ENCODE measurements around the gene FMO1. TPM values are rescaled to one million over a fixed set of nuclear protein-coding genes. Genes with fewer than 3 reads are reported as not detected.
"Not testable (repeated sequence)": the region's sequence is repeated elsewhere in the genome, so short reads cannot be mapped to it uniquely, and the experiment has no call there.

Gene FMO1
- total RNA-seq, 1 donor from 2014 or later, result not detected

DNA sequence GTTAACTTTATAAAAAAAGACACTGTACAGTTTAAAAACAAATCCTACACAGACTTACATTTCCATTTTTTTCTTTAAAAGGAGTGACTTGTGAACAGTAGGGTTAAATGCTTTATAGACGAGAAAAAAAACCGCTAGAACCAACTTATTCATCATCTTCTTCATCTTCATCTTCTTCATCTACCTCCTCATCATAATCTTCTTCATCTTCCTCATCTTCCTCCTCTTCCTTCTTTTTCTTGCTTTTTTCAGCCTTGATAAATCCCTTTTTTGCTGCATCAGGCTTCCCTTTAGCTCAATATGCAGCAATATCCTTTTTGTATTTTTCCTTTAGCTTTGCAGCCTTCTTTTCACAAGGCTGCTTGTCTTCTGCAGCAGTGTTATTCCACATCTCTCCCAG, 22.5 kb downstream of the FMO1 start:
- H3K4me3 Mint-ChIP-seq (ENCODE audit: low read depth), result no peak overlapping the region
- H3K27ac Mint-ChIP-seq, result no peak overlapping the region
- no peak for DNase-seq (ENCODE audit: low spot score)
- intact Hi-C loops (cut with micrococcal nuclease), result no loop called here
- no peaks in the 10 kb centered on the region for H3K36me3 Mint-ChIP-seq (ENCODE audit: low read depth)
- no peaks in the 10 kb centered on the region for H3K9me3 Mint-ChIP-seq
- H3K27me3 Mint-ChIP-seq (ENCODE audit: low read depth), result peaks cover 24% of the 10 kb centered on the region
- no peaks in the 10 kb centered on the region for H3K4me1 Mint-ChIP-seq (ENCODE audit: low read depth)

DNA sequence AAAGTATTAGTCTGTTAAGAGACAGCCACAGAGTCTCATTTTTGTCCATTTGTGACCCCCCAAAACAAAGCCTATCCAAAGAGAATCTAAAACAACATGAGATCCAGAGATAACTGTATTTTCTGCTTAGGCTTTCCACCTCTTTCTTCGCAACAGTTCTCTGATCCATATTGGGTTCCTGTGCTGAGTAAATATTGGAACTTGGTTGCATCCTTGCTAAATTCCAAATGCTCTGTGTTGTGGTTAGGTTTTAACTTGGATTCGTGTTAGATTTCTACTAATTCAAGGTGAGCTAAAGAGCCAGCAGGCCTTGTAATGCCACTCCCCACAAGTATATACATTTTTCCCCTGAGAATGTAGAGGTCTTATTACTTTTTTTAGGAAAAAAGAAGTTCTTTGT, 29.2 kb downstream of the FMO1 start:
- no peak for DNase-seq (ENCODE audit: low spot score)
- no peaks in the 10 kb centered on the region for H3K4me1 Mint-ChIP-seq (ENCODE audit: low read depth)
- H3K4me3 Mint-ChIP-seq (ENCODE audit: low read depth), result no peak overlapping the region
- H3K27ac Mint-ChIP-seq, result no peak overlapping the region
- H3K36me3 Mint-ChIP-seq (ENCODE audit: low read depth), result no peaks in the 10 kb centered on the region
- intact Hi-C loops (cut with micrococcal nuclease), result no loop called here
- peaks cover 20% of the 10 kb centered on the region for H3K27me3 Mint-ChIP-seq (ENCODE audit: low read depth)
- no peaks in the 10 kb centered on the region for H3K9me3 Mint-ChIP-seq

DNA sequence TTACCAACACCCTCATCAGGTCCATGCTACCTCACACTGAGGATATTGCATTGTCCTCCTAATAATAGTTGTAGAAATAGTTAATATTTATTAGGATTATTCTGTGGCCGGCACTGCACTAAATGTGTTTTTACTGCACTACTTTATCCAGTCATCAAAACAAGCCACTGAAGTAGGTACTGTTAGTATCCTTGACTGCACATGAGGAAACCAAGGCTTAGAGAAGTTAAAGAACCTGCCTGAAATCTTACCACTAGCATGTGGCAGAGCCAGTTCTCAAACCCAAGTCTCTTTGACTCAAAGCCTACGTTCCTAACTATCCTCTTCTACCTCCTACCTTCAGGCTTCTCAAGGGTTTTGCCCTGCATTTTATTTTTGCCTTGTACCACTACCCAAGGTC, 30.9 kb downstream of the FMO1 start:
- intact Hi-C loops (cut with micrococcal nuclease), result no loop called here
- Mint-ChIP-seq H3K4me3 (ENCODE audit: low read depth) (no peak overlapping the region), H3K36me3 (ENCODE audit: low read depth) (no peaks in the 10 kb centered on the region)

DNA sequence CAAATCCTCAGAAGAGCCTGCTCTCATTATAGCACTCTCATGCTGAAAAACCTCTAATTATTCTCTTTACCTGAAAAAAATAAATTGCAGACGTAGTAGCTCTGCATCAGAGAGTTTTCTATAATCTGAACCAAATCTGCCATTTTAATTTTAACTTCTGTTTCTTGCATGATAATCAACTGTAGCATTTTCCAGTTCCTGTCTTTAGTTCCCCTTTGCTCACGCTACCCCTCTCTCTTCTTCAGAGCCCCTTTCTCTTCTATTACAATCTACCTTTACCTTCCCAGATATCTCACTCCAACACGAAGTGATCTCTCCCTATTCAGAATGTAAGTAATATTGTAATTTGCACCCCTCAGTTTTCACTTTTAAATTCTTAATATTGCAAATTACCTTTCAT, 31.4 kb downstream of the FMO1 start:
- intact Hi-C loops (cut with micrococcal nuclease), result no loop called here
- Mint-ChIP-seq H3K9me3 (no peaks in the 10 kb centered on the region), H3K36me3 (ENCODE audit: low read depth) (no peaks in the 10 kb centered on the region), H3K27ac (no peak overlapping the region), H3K4me1 (ENCODE audit: low read depth) (peaks cover 1% of the 10 kb centered on the region), H3K4me3 (ENCODE audit: low read depth) (no peak overlapping the region), H3K27me3 (ENCODE audit: low read depth) (peaks cover 28% of the 10 kb centered on the region)
- no peak for DNase-seq (ENCODE audit: low spot score)

More for the DNA sequence above, 30.9 kb downstream of the FMO1 start:
- H3K9me3 Mint-ChIP-seq, result no peaks in the 10 kb centered on the region
- no peak for DNase-seq (ENCODE audit: low spot score)
- peaks cover 1% of the 10 kb centered on the region for H3K4me1 Mint-ChIP-seq (ENCODE audit: low read depth)
- peaks cover 28% of the 10 kb centered on the region for H3K27me3 Mint-ChIP-seq (ENCODE audit: low read depth)
- H3K27ac Mint-ChIP-seq, result no peak overlapping the region

DNA sequence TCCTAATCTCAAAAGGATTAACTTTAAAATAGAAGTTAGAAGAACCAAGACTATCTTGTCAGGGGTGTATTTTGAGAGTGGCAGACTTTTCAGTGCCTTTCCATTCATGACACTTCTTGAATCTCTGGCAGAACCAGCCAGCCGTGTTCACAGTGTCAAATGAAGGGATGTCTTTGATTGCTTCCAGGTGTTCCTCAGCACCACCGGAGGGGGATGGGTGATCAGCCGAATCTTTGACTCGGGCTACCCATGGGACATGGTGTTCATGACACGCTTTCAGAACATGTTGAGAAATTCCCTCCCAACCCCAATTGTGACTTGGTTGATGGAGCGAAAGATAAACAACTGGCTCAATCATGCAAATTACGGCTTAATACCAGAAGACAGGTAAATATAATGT, 32.3 kb downstream of the FMO1 start:
- Mint-ChIP-seq H3K4me3 (ENCODE audit: low read depth) (no peak overlapping the region), H3K27ac (no peak overlapping the region), H3K9me3 (no peaks in the 10 kb centered on the region), H3K36me3 (ENCODE audit: low read depth) (no peaks in the 10 kb centered on the region), H3K4me1 (ENCODE audit: low read depth) (peaks cover 1% of the 10 kb centered on the region), H3K27me3 (ENCODE audit: low read depth) (peaks cover 32% of the 10 kb centered on the region)
- intact Hi-C loops (cut with micrococcal nuclease), result no loop called here
- no peak for DNase-seq (ENCODE audit: low spot score)

DNA sequence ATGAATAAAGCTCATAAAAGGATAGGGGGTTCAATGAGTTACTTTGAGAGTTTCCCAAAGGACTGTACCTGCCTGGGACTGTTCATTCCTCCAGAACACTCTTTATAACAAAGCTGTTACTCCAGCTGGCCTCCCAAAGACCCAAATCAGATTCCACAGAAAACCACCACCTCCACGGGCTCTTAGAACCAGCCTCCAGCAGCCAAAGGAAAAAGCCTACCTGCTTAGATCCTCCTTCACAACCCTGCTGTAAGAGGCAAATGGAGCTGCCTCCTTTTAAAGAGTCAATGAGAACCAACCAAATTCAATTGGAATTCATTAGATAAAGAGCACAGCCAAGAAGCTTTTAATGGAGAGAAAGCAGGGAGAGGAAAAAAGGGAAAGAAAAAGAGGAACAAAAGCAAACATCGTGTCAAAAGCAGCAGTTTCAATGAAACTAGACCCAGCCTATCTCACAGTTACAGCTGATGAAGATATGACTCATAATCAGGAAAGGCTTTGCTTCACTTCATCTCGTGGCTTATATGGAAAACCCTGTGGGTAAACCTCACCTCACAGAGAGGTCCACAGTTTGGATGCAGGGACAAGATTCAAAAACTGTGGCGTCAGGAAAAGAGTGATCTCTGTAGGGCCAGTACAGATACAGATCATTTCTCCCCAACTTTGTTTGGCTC, 37.9 kb downstream of the FMO1 start:
- intact Hi-C loops (cut with micrococcal nuclease), result no loop called here
- no peaks in the 10 kb centered on the region for H3K9me3 Mint-ChIP-seq
- H3K27me3 Mint-ChIP-seq (ENCODE audit: low read depth), result peaks cover 31% of the 10 kb centered on the region

DNA sequence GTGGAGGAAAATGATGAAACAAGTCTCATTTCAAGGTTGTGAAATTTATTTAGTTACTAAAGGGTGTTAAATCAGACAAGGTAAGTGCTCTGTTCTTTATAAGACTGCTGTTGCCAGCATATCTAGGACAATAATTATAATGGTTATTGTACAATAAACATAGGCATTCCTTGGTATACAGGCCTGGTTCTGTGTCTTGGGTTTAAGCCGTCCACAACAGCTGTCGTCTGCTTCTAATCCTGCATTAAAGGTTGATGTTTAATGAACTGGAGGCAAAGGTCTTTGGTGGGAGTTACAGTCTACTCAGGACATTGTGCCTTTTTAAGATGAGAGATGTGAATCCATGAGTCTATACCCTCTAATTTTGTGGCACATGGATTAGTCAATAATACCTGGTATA, 42.3 kb downstream of the FMO1 start:
- Mint-ChIP-seq H3K4me1 (ENCODE audit: low read depth) (peaks cover 3% of the 10 kb centered on the region), H3K9me3 (no peaks in the 10 kb centered on the region), H3K27ac (no peak overlapping the region), H3K27me3 (ENCODE audit: low read depth) (peaks cover 14% of the 10 kb centered on the region), H3K36me3 (ENCODE audit: low read depth) (no peaks in the 10 kb centered on the region), H3K4me3 (ENCODE audit: low read depth) (no peak overlapping the region)
- DNase-seq (ENCODE audit: low spot score), result no peak
- intact Hi-C loops (cut with micrococcal nuclease), result no loop called here

More for the DNA sequence above, 37.9 kb downstream of the FMO1 start:
- no peaks in the 10 kb centered on the region for H3K36me3 Mint-ChIP-seq (ENCODE audit: low read depth)
- no peak for DNase-seq (ENCODE audit: low spot score)
- H3K4me1 Mint-ChIP-seq (ENCODE audit: low read depth), result peaks cover 5% of the 10 kb centered on the region
- H3K4me3 Mint-ChIP-seq (ENCODE audit: low read depth), result no peak overlapping the region
- no peak overlapping the region for H3K27ac Mint-ChIP-seq

DNA sequence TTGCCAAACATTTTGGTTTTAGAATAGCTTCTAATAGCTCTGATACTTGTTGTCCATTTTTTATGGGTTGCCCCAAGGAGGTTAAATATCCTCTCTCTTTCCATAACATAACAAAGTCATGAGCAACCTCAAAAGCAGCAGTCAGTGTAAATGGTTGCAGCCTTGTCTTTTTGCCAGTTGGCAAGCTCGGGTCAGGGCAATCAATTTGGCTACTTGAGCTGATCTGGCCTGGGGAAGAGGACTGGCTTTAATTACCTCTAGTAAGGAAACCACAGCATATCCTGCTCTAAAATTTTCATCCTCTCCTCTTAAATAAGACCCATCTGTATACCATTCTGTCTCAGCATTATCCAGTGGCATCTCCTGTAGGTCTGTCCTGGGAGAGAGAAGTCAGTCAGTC, 44.5 kb downstream of the FMO1 start:
- Mint-ChIP-seq H3K27me3 (ENCODE audit: low read depth) (peaks cover 8% of the 10 kb centered on the region), H3K9me3 (no peaks in the 10 kb centered on the region), H3K4me3 (ENCODE audit: low read depth) (no peak overlapping the region), H3K36me3 (ENCODE audit: low read depth) (no peaks in the 10 kb centered on the region), H3K4me1 (ENCODE audit: low read depth) (no peaks in the 10 kb centered on the region), H3K27ac (no peak overlapping the region)
- intact Hi-C loops (cut with micrococcal nuclease), result no loop called here
- no peak for DNase-seq (ENCODE audit: low spot score)

DNA sequence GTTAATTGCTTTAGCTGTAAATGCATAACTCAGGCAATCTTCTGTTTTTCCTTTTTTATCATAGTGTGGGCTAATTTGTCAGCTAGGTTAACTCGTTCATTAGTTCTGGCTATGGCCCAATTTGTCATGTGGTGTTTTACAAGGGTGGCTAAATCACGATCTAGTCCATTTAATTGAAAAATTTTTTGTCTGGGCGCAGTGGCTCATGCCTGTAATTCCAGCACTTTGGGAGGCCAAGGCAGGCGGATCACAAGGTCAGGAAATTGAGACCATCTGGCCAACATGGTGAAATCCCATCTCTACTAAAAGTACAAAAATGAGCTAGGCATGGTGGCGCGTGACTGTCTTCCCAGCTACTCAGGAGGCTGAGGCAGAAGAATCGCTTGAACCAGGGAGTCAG, 47.1 kb downstream of the FMO1 start:
- H3K36me3 Mint-ChIP-seq (ENCODE audit: low read depth); H3K4me3 Mint-ChIP-seq (ENCODE audit: low read depth); H3K9me3 Mint-ChIP-seq; DNase-seq (ENCODE audit: low spot score); H3K27me3 Mint-ChIP-seq (ENCODE audit: low read depth); H3K4me1 Mint-ChIP-seq (ENCODE audit: low read depth); intact Hi-C loops (cut with micrococcal nuclease); H3K27ac Mint-ChIP-seq: not testable (repeated sequence)

DNA sequence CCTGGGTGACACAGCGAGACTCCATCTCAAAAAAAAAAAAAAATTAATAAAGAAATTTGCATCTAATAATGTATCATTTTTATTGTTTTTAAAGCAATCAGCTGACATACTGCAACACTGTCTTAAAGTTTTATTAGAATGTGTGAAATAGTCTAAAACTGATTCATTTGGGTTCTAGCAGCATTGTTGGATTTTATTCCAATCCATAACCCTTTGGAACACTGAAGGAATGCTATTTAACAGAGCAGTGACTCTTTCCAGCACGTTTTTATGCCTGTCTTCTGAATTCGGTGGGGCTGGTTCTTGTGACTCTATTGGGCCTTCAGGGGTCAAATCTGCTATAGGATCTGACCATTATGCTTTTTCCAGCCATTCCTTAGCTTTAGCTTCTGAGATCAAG, 47.5 kb downstream of the FMO1 start:
- DNase-seq (ENCODE audit: low spot score), result no peak
- Mint-ChIP-seq H3K27me3 (ENCODE audit: low read depth) (peaks cover 2% of the 10 kb centered on the region), H3K36me3 (ENCODE audit: low read depth) (no peaks in the 10 kb centered on the region), H3K27ac (no peak overlapping the region), H3K9me3 (peaks cover 12% of the 10 kb centered on the region), H3K4me3 (ENCODE audit: low read depth) (no peak overlapping the region), H3K4me1 (ENCODE audit: low read depth) (no peaks in the 10 kb centered on the region)
- intact Hi-C loops (cut with micrococcal nuclease), result no loop called here

DNA sequence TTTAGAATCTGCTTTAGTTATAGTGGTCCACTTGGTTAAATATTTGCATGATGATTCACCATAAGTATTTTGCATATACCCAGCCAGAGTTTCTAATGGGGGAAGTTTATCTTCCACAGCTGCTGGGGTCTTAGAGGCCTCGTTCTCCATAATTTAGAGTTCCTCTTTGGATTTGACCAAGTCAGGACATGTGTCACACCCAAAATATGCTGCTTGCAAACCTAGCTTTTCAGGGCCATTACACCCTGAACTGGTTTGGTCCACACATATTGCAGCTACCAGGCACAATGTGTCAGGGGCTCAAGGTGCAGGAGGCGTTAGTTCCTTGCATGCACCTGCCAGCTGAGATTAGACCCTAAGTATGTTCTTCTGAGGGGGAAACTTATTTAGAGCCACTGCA, 48.6 kb downstream of the FMO1 start:
- Mint-ChIP-seq H3K4me1 (ENCODE audit: low read depth) (no peaks in the 10 kb centered on the region), H3K4me3 (ENCODE audit: low read depth) (no peak overlapping the region), H3K27ac (no peak overlapping the region), H3K27me3 (ENCODE audit: low read depth) (peaks cover 2% of the 10 kb centered on the region), H3K9me3 (peaks cover 22% of the 10 kb centered on the region), H3K36me3 (ENCODE audit: low read depth) (no peaks in the 10 kb centered on the region)
- intact Hi-C loops (cut with micrococcal nuclease), result no loop called here
- DNase-seq (ENCODE audit: low spot score), result no peak

DNA sequence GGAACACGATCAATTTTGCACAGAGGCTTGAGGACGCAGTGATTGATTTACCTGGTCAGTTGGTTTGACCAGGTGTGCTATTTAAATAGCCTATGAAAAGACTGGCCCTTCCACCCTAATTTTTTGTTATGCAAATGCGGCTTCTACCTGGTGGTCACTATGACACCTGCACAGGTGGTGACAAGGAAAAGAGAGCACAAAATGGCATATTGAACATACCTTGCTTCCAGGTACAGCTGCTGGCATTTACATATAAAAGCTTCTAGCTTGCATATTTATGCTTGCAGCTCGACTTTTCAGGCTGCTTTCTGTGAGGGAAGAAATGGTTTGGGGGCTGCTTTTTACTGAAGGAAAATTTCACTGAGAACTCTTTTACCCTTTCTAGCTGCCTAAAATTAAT, 50.4 kb downstream of the FMO1 start:
- Mint-ChIP-seq H3K4me3 (ENCODE audit: low read depth) (no peak overlapping the region), H3K9me3 (peaks cover 27% of the 10 kb centered on the region), H3K27ac (no peak overlapping the region), H3K4me1 (ENCODE audit: low read depth) (no peaks in the 10 kb centered on the region), H3K27me3 (ENCODE audit: low read depth) (peaks cover 2% of the 10 kb centered on the region), H3K36me3 (ENCODE audit: low read depth) (no peaks in the 10 kb centered on the region)
- no peak for DNase-seq (ENCODE audit: low spot score)
- intact Hi-C loops (cut with micrococcal nuclease), result no loop called here

DNA sequence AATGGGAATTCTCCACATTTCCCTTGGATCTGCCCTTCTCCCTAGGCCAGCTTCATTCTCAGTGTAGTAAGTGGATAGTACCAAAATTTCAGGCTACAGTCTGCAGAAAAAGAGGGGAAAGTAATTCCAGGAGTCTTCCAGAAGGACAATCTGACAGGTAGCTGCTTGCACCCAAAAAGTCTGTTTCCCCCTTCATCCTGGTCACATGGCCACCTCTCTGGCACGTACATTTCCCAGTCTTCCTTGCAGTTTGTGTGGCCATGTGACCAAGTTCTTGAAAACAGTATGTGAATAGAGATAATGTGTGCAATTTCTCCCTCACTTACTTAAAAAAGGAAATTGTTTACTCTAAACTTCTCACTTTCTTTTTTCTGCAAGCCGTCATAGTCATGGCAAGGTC, 51.0 kb downstream of the FMO1 start:
- H3K4me3 Mint-ChIP-seq (ENCODE audit: low read depth), result no peak overlapping the region
- intact Hi-C loops (cut with micrococcal nuclease), result no loop called here
- peaks cover 27% of the 10 kb centered on the region for H3K9me3 Mint-ChIP-seq
- no peak overlapping the region for H3K27ac Mint-ChIP-seq
- H3K4me1 Mint-ChIP-seq (ENCODE audit: low read depth), result no peaks in the 10 kb centered on the region
- H3K27me3 Mint-ChIP-seq (ENCODE audit: low read depth), result no peaks in the 10 kb centered on the region
- no peaks in the 10 kb centered on the region for H3K36me3 Mint-ChIP-seq (ENCODE audit: low read depth)
- DNase-seq (ENCODE audit: low spot score), result no peak

DNA sequence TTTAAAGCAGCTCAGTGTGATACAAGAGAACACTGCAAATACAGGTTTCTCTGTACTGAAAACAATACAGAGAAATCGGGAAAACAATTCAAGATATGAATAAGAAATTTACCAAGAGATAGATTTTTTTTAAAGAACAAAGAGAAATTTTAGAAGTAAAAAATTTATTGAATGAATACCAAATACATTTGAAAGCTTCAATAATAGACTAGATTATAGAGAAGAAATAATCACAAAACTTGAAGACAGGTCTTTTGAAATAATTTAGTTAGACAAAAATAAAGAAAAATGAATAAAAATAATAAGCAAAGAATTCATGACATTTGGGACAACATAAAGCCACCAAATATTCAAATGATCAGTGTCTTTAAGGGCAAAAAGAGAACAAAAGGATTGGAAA, 52.1 kb downstream of the FMO1 start:
- no peak overlapping the region for H3K4me3 Mint-ChIP-seq (ENCODE audit: low read depth)
- H3K27me3 Mint-ChIP-seq (ENCODE audit: low read depth), result no peaks in the 10 kb centered on the region
- no peaks in the 10 kb centered on the region for H3K4me1 Mint-ChIP-seq (ENCODE audit: low read depth)
- intact Hi-C loops (cut with micrococcal nuclease), result no loop called here
- no peaks in the 10 kb centered on the region for H3K36me3 Mint-ChIP-seq (ENCODE audit: low read depth)
- H3K27ac Mint-ChIP-seq, result no peak overlapping the region
- no peak for DNase-seq (ENCODE audit: low spot score)
- H3K9me3 Mint-ChIP-seq, result peaks cover 27% of the 10 kb centered on the region

Data from activated T-helper 2 cell treated with anti-CD3 and anti-CD28 coated beads, Interferon-gamma antibody, Interleukin-2, Interleukin-4, amounts not matched to agents 10 μg/mL and 5 μg/mL and 100 μg/mL, durations not matched to agents 14 hours and 24 hours and 36 hours (primary cell).